ENCODE measurements around the gene PDZD2. TPM values are rescaled to one million over a fixed set of nuclear protein-coding genes. Genes with fewer than 3 reads are reported as not detected.

PDZD2 gene
- total RNA-seq, 1 donor from 2014 or later: not detected

DNA sequence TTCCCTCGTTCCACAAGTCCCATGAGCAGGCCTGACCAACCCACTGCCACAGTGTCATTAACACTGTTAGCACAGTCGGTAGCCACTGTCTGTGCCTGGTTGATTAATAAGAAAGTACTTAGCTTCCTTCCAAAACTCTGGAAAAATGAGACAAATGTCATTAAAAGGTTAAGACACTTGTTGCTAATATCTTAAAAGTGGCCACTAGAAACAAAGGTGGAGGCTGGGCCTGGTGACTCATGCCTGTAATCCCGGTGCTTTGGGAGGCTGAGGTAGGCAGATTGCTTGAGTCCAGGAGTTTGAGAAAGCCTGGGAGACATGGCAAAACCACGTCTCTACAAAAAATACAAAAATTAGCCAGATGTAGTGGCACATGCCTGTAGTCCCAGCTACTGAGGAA lies 194.0 kb downstream of the PDZD2 start:
- no peaks in the 10 kb centered on the region for H3K4me1 Mint-ChIP-seq
- H3K4me3 Mint-ChIP-seq: no peak overlapping the region
- no peaks in the 10 kb centered on the region for H3K27me3 Mint-ChIP-seq
- no peaks in the 10 kb centered on the region for H3K36me3 Mint-ChIP-seq (ENCODE audit: low read depth)
- H3K9me3 Mint-ChIP-seq: no peaks in the 10 kb centered on the region
- no peak for DNase-seq
- intact Hi-C loops (cut with micrococcal nuclease): no loop called here
- H3K27ac Mint-ChIP-seq: no peak overlapping the region

DNA sequence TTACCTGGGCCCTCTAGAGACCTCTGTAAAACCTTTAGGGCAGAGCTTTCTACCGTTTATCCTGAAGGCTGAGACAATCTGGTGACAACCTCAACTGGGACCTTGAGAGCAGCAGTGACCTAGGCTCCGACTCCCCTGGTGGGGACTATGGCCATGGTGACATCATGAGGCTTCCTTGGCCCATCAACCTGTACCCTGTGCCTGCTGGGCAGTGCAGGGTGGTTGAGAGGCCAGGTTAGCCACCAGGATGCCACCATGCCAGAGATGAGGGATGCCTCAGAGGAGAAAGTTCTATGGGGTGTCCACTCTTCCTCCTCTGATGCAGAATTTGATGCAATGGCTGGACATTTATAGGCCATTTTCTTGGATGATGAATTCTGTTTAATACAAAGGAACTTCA lies 194.8 kb downstream of the PDZD2 start:
- H3K36me3 Mint-ChIP-seq (ENCODE audit: low read depth): no peaks in the 10 kb centered on the region
- no peak for DNase-seq
- H3K27me3 Mint-ChIP-seq: no peaks in the 10 kb centered on the region
- H3K4me1 Mint-ChIP-seq: no peaks in the 10 kb centered on the region
- intact Hi-C loops (cut with micrococcal nuclease): no loop called here
- H3K9me3 Mint-ChIP-seq: no peaks in the 10 kb centered on the region
- H3K4me3 Mint-ChIP-seq: no peak overlapping the region
- H3K27ac Mint-ChIP-seq: no peak overlapping the region

- Mint-ChIP-seq H3K27me3 (no peaks in the 10 kb centered on the region), H3K27ac (no peak overlapping the region), H3K4me3 (no peak overlapping the region), H3K9me3 (no peaks in the 10 kb centered on the region), H3K4me1 (no peaks in the 10 kb centered on the region), H3K36me3 (ENCODE audit: low read depth) (no peaks in the 10 kb centered on the region)
- intact Hi-C loops (cut with micrococcal nuclease): no loop called here
- no peak for DNase-seq
Measured at GRCh38 chr5:31844622-31845345, 205.9 kb downstream of the PDZD2 start.

DNA sequence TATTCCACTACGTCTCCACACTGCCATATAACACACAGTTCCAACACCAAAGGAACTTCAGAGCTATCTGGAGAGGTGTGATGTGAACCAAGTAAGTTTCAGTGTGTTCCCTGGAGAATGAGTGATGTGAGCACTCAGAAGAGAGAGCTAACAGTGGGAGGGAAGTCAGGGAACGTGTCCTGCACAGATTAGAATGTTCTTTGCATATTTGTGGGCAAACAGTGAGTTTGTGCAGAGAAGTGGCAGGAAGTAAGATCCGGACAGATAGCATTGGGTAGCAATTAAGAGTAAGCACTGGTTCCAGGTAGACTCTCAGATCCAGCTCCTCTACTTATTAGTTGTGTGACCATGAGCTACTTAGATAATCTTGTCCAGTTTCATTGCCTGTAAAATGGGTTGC lies 206.4 kb downstream of the PDZD2 start:
- no peak overlapping the region for H3K4me3 Mint-ChIP-seq
- H3K4me1 Mint-ChIP-seq: no peaks in the 10 kb centered on the region
- no peak for DNase-seq
- no peak overlapping the region for H3K27ac Mint-ChIP-seq
- no peaks in the 10 kb centered on the region for H3K9me3 Mint-ChIP-seq
- no peaks in the 10 kb centered on the region for H3K27me3 Mint-ChIP-seq
- intact Hi-C loops (cut with micrococcal nuclease): no loop called here
- no peaks in the 10 kb centered on the region for H3K36me3 Mint-ChIP-seq (ENCODE audit: low read depth)

- no peaks in the 10 kb centered on the region for H3K36me3 Mint-ChIP-seq (ENCODE audit: low read depth)
- no peak overlapping the region for H3K27ac Mint-ChIP-seq
- no peaks in the 10 kb centered on the region for H3K27me3 Mint-ChIP-seq
- no peak overlapping the region for H3K4me3 Mint-ChIP-seq
- no peaks in the 10 kb centered on the region for H3K4me1 Mint-ChIP-seq
- no peak for DNase-seq
- H3K9me3 Mint-ChIP-seq: no peaks in the 10 kb centered on the region
- intact Hi-C loops (cut with micrococcal nuclease): no loop called here
Measured at GRCh38 chr5:31846934-31847333, 208.0 kb downstream of the PDZD2 start.

GRCh38 chr5:31847354-31847753 lies 208.4 kb downstream of the PDZD2 start:
- Mint-ChIP-seq H3K27me3 (no peaks in the 10 kb centered on the region), H3K4me1 (no peaks in the 10 kb centered on the region), H3K9me3 (no peaks in the 10 kb centered on the region), H3K27ac (no peak overlapping the region), H3K4me3 (no peak overlapping the region), H3K36me3 (ENCODE audit: low read depth) (no peaks in the 10 kb centered on the region)
- intact Hi-C loops (cut with micrococcal nuclease): no loop called here
- DNase-seq: no peak

DNA sequence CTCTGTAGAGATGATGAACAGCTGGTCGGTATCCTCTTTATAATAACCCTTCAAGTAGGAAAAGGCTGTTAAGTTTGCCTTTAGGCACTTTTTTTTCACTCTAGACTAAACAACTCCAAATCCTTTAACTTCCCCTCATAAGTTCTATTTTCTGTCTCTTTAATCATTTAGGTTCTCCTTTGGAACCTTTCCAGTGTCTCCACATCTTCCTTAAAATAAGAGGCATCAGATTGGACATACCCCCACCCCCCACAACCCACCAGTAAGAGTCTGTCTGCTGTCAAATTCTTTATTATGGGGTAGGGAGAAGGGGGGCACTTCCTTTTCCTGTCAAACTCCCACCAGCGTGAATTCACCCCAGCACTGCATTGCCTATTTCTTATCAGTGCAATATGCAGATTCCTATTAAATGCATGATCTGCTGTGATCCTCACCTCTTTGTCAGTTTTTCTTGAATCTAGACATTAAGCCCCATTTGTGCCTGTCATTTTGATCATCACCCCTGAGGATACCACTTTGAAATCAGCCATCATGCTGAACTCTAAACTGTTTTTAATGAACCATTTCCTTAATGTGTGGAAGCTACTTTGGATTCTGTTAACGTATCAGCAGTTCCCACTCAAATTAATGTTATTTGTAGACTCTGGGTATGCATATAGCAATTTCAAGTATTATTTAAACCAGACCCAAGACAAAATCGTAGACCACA lies 212.2 kb downstream of the PDZD2 start:
- intact Hi-C loops (cut with micrococcal nuclease): no loop called here
- H3K36me3 Mint-ChIP-seq (ENCODE audit: low read depth): no peaks in the 10 kb centered on the region
- H3K4me1 Mint-ChIP-seq: peaks cover 15% of the 10 kb centered on the region
- H3K4me3 Mint-ChIP-seq: no peak overlapping the region
- H3K9me3 Mint-ChIP-seq: no peaks in the 10 kb centered on the region
- no peak for DNase-seq
- H3K27ac Mint-ChIP-seq: no peak overlapping the region
- peaks cover 24% of the 10 kb centered on the region for H3K27me3 Mint-ChIP-seq

GRCh38 chr5:31853398-31854135 lies 214.6 kb downstream of the PDZD2 start:
- Mint-ChIP-seq H3K4me1 (peaks cover 15% of the 10 kb centered on the region), H3K9me3 (peaks cover 4% of the 10 kb centered on the region), H3K27ac (no peak overlapping the region), H3K4me3 (no peak overlapping the region), H3K36me3 (ENCODE audit: low read depth) (no peaks in the 10 kb centered on the region), H3K27me3 (peaks cover 35% of the 10 kb centered on the region)
- intact Hi-C loops (cut with micrococcal nuclease): no loop called here
- DNase-seq: no peak

DNA sequence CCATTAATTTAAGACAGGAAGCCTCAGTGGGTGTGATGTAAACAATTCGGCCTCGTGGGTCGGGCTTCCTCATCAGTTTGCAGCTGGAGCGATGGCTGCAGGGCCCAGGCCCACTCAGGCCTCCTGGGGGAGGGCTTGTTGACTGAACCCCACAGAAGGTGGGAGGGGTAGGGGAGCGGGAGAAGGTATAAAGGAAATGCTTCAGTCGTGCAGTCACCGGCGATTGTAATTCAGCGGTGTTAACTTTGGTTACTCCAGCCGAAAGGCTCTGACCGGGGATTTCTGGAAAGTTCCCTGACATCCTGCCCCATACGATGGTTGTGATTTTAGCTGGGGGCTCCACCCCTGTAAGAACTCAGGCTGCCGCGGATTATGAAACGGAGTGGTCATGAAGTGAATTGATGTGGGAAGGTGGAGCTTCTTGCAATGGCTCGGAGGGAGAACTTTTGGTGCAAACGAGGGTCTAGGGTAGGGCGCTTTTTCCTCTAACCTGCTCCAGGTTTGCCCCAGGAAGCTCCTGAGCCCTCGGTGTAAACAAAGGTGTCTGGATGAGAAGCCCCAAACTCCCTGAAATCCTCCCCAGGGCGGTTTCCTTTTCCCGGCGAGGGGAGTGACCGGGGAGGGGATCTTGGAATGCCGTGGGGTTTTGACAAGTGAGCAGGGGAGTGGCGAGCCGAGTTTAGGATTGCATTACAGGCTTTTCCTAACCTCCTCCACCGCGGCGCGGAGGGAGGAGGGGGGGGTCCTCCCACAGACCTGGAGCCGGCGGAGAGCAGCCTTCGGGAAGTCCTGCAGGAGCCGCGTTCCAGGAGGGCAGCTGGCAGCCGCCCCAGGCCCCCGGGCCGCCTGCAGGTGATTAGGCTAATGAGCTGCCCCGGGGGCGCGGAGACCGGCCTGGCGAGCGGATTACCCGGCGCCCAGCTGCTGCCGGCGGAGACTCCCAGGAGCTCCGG lies 215.5 kb downstream of the PDZD2 start:
- Mint-ChIP-seq H3K36me3 (ENCODE audit: low read depth) (peaks cover 3% of the 10 kb centered on the region), H3K4me1 (peaks cover 15% of the 10 kb centered on the region), H3K27me3 (peaks cover 35% of the 10 kb centered on the region), H3K27ac (no peak overlapping the region), H3K9me3 (peaks cover 13% of the 10 kb centered on the region), H3K4me3 (peak overlapping the region; percentile 79)
- DNase-seq: no peak
- intact Hi-C loops (cut with micrococcal nuclease): no loop called here

GRCh38 chr5:31855134-31856040 lies 216.5 kb downstream of the PDZD2 start:
- H3K4me3 Mint-ChIP-seq: peak overlapping the region; percentile 79
- no peak overlapping the region for H3K27ac Mint-ChIP-seq
- peak; percentile 61 for DNase-seq
- peaks cover 17% of the 10 kb centered on the region for H3K9me3 Mint-ChIP-seq
- H3K4me1 Mint-ChIP-seq: peaks cover 15% of the 10 kb centered on the region
- H3K36me3 Mint-ChIP-seq (ENCODE audit: low read depth): peaks cover 4% of the 10 kb centered on the region
- intact Hi-C loops (cut with micrococcal nuclease): no loop called here
- peaks cover 35% of the 10 kb centered on the region for H3K27me3 Mint-ChIP-seq

GRCh38 chr5:31859096-31859495 lies 220.2 kb downstream of the PDZD2 start:
- intact Hi-C loops (cut with micrococcal nuclease): no loop called here
- Mint-ChIP-seq H3K36me3 (ENCODE audit: low read depth) (peaks cover 4% of the 10 kb centered on the region), H3K27me3 (peaks cover 28% of the 10 kb centered on the region), H3K9me3 (peaks cover 17% of the 10 kb centered on the region), H3K27ac (no peak overlapping the region), H3K4me1 (peaks cover 18% of the 10 kb centered on the region), H3K4me3 (no peak overlapping the region)
- DNase-seq: no peak

DNA sequence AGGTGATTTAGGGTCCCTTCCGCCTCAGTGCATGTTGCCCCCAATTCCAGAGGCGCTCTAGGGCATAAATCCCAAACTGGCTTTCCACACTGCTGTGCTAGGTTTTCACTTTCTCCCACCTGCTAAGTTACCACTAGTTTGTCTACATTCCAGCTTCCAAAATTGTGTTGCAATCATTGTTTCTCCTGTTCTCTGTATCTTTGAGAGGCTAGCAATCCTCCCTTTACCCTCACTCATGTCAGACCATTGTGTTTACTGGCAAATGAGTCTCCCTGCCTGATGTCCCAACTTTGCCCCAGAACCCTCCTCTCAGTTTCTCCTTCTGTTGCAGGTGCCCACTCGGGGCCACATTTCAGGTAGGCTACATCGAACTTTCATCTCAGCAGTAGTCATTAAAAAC lies 221.3 kb downstream of the PDZD2 start:
- H3K9me3 Mint-ChIP-seq: peaks cover 17% of the 10 kb centered on the region
- no peak overlapping the region for H3K27ac Mint-ChIP-seq
- peaks cover 18% of the 10 kb centered on the region for H3K27me3 Mint-ChIP-seq
- intact Hi-C loops (cut with micrococcal nuclease): no loop called here
- H3K36me3 Mint-ChIP-seq (ENCODE audit: low read depth): peaks cover 4% of the 10 kb centered on the region
- DNase-seq: no peak
- H3K4me1 Mint-ChIP-seq: peaks cover 9% of the 10 kb centered on the region
- H3K4me3 Mint-ChIP-seq: no peak overlapping the region

All from activated CD4-positive, alpha-beta T cell treated with anti-CD3 and anti-CD28 coated beads, Interleukin-2, amount 10 ng/mL, durations not matched to agents 24 days and 14 days (primary cell).